ENCODE measurements around the gene FREY1. TPM values are rescaled to one million over a fixed set of nuclear protein-coding genes. Genes with fewer than 3 reads are reported as not detected.

FREY1 gene
- total RNA-seq, 2 donors from 2014 or later = 1.3 to 1.9 TPM

GRCh38 chr11:45933846-45934579 lies 26.9 kb upstream of the FREY1 start:
- Mint-ChIP-seq H3K4me3 (no peak overlapping the region), H3K27ac (no peak overlapping the region), H3K4me1 (ENCODE audit: low read depth) (peaks cover 16% of the 10 kb centered on the region), H3K27me3 (ENCODE audit: low read depth) (no peaks in the 10 kb centered on the region), H3K9me3 (no peaks in the 10 kb centered on the region), H3K36me3 (ENCODE audit: insufficient read depth in 2 of 2) (peaks cover 0 to 2% of the 10 kb centered on the region in 2 donors)
- DNase-seq = no peak
- ATAC-seq (replicated peaks in 1 of 2) = no peak

GRCh38 chr11:45933131-45933831 lies 26.2 kb upstream of the FREY1 start:
- no peaks in the 10 kb centered on the region for H3K9me3 Mint-ChIP-seq
- no peak for ATAC-seq (replicated peaks in 1 of 2)
- H3K27me3 Mint-ChIP-seq (ENCODE audit: low read depth) = no peaks in the 10 kb centered on the region
- no peak for DNase-seq
- peaks cover 16% of the 10 kb centered on the region for H3K4me1 Mint-ChIP-seq (ENCODE audit: low read depth)
- no peak overlapping the region for H3K27ac Mint-ChIP-seq
- no peak overlapping the region for H3K4me3 Mint-ChIP-seq
- no peaks in the 10 kb centered on the region for H3K36me3 Mint-ChIP-seq (ENCODE audit: insufficient read depth in 2 of 2)

- no peaks in the 10 kb centered on the region for H3K36me3 Mint-ChIP-seq (ENCODE audit: insufficient read depth in 2 of 2)
- no peaks in the 10 kb centered on the region for H3K9me3 Mint-ChIP-seq
- ATAC-seq (replicated peaks in 1 of 2) (no peak), DNase-seq (no peak)
- no peak overlapping the region for H3K27ac Mint-ChIP-seq
- no peak overlapping the region for H3K4me3 Mint-ChIP-seq
- no peaks in the 10 kb centered on the region for H3K27me3 Mint-ChIP-seq (ENCODE audit: low read depth)
- peaks cover 16% of the 10 kb centered on the region for H3K4me1 Mint-ChIP-seq (ENCODE audit: low read depth)
Observed at GRCh38 chr11:45932217-45932616, 25.1 kb upstream of the FREY1 start.

GRCh38 chr11:45931739-45932138 lies 24.7 kb upstream of the FREY1 start:
- no peak for ATAC-seq (replicated peaks in 1 of 2)
- Mint-ChIP-seq H3K4me1 (ENCODE audit: low read depth) (peaks cover 16% of the 10 kb centered on the region), H3K36me3 (ENCODE audit: insufficient read depth in 2 of 2) (no peaks in the 10 kb centered on the region)

GRCh38 chr11:45930951-45931570 lies 24.0 kb upstream of the FREY1 start:
- no peak for ATAC-seq (replicated peaks in 1 of 2)
- peaks cover 16% of the 10 kb centered on the region for H3K4me1 Mint-ChIP-seq (ENCODE audit: low read depth)
- H3K27me3 Mint-ChIP-seq (ENCODE audit: low read depth) = no peaks in the 10 kb centered on the region
- no peak for DNase-seq
- no peak overlapping the region for H3K4me3 Mint-ChIP-seq
- H3K9me3 Mint-ChIP-seq = no peaks in the 10 kb centered on the region
- H3K36me3 Mint-ChIP-seq (ENCODE audit: insufficient read depth in 2 of 2) = no peaks in the 10 kb centered on the region
- H3K27ac Mint-ChIP-seq = peak overlapping the region; percentile 1

More at GRCh38 chr11:45931739-45932138, 24.7 kb upstream of the FREY1 start:
- no peaks in the 10 kb centered on the region for H3K27me3 Mint-ChIP-seq (ENCODE audit: low read depth)
- H3K27ac Mint-ChIP-seq = no peak overlapping the region
- no peaks in the 10 kb centered on the region for H3K9me3 Mint-ChIP-seq
- no peak for DNase-seq
- H3K4me3 Mint-ChIP-seq = no peak overlapping the region

- Mint-ChIP-seq H3K9me3 (no peaks in the 10 kb centered on the region), H3K27me3 (ENCODE audit: low read depth) (no peaks in the 10 kb centered on the region), H3K4me3 (peak overlapping the region; percentile 10 to 57), H3K4me1 (ENCODE audit: low read depth) (peaks cover 16% of the 10 kb centered on the region), H3K36me3 (ENCODE audit: insufficient read depth in 2 of 2) (no peaks in the 10 kb centered on the region), H3K27ac (peak overlapping the region; percentile 70)
- ATAC-seq (replicated peaks in 1 of 2) (peak; percentile 64 to 70), DNase-seq (peak; percentile 25 to 37)
Observed at GRCh38 chr11:45930031-45930794, 23.1 kb upstream of the FREY1 start.

GRCh38 chr11:45929486-45930030 lies 22.5 kb upstream of the FREY1 start:
- ATAC-seq (replicated peaks in 1 of 2) = peak; percentile 22 to 36

GRCh38 chr11:45928535-45929215 lies 21.6 kb upstream of the FREY1 start:
- H3K9me3 Mint-ChIP-seq = no peaks in the 10 kb centered on the region
- peaks cover 16% of the 10 kb centered on the region for H3K4me1 Mint-ChIP-seq (ENCODE audit: low read depth)
- peaks cover 8% of the 10 kb centered on the region for H3K27me3 Mint-ChIP-seq (ENCODE audit: low read depth)
- ATAC-seq (replicated peaks in 1 of 2) (no peak), DNase-seq (no peak)
- no peak overlapping the region for H3K4me3 Mint-ChIP-seq
- H3K36me3 Mint-ChIP-seq (ENCODE audit: insufficient read depth in 2 of 2) = no peaks in the 10 kb centered on the region
- no peak overlapping the region for H3K27ac Mint-ChIP-seq

More at GRCh38 chr11:45929486-45930030, 22.5 kb upstream of the FREY1 start:
- H3K27ac Mint-ChIP-seq = peak overlapping the region; percentile 70
- H3K4me3 Mint-ChIP-seq = peak overlapping the region; percentile 10 to 57
- H3K9me3 Mint-ChIP-seq = no peaks in the 10 kb centered on the region
- no peaks in the 10 kb centered on the region for H3K36me3 Mint-ChIP-seq (ENCODE audit: insufficient read depth in 2 of 2)
- peaks cover 16% of the 10 kb centered on the region for H3K4me1 Mint-ChIP-seq (ENCODE audit: low read depth)
- DNase-seq = no peak
- H3K27me3 Mint-ChIP-seq (ENCODE audit: low read depth) = peaks cover 1% of the 10 kb centered on the region

GRCh38 chr11:45927684-45928413 lies 20.8 kb upstream of the FREY1 start:
- peaks cover 20% of the 10 kb centered on the region for H3K4me1 Mint-ChIP-seq (ENCODE audit: low read depth)
- peaks cover 0 to 2% of the 10 kb centered on the region in 2 donors for H3K36me3 Mint-ChIP-seq (ENCODE audit: insufficient read depth in 2 of 2)
- no peak for ATAC-seq (replicated peaks in 1 of 2)
- H3K27ac Mint-ChIP-seq = no peak overlapping the region
- DNase-seq = no peak
- H3K9me3 Mint-ChIP-seq = no peaks in the 10 kb centered on the region
- no peak overlapping the region for H3K4me3 Mint-ChIP-seq
- H3K27me3 Mint-ChIP-seq (ENCODE audit: low read depth) = peaks cover 8% of the 10 kb centered on the region

GRCh38 chr11:45927332-45927683 lies 20.2 kb upstream of the FREY1 start:
- no peak overlapping the region for H3K27ac Mint-ChIP-seq
- no peaks in the 10 kb centered on the region for H3K9me3 Mint-ChIP-seq
- H3K36me3 Mint-ChIP-seq (ENCODE audit: insufficient read depth in 2 of 2) = peaks cover 0 to 2% of the 10 kb centered on the region in 2 donors
- peak; percentile 4 to 25 for ATAC-seq (replicated peaks in 1 of 2)
- DNase-seq = no peak
- H3K27me3 Mint-ChIP-seq (ENCODE audit: low read depth) = peaks cover 8% of the 10 kb centered on the region
- H3K4me1 Mint-ChIP-seq (ENCODE audit: low read depth) = peaks cover 20% of the 10 kb centered on the region
- no peak overlapping the region for H3K4me3 Mint-ChIP-seq

GRCh38 chr11:45926536-45927331 lies 19.7 kb upstream of the FREY1 start:
- no peak overlapping the region for H3K4me3 Mint-ChIP-seq
- H3K27ac Mint-ChIP-seq = no peak overlapping the region
- ATAC-seq (replicated peaks in 1 of 2) = no peak

More at GRCh38 chr11:45926536-45927331, 19.7 kb upstream of the FREY1 start:
- H3K27me3 Mint-ChIP-seq (ENCODE audit: low read depth) = peaks cover 8% of the 10 kb centered on the region
- peaks cover 20% of the 10 kb centered on the region for H3K4me1 Mint-ChIP-seq (ENCODE audit: low read depth)
- H3K9me3 Mint-ChIP-seq = no peaks in the 10 kb centered on the region
- H3K36me3 Mint-ChIP-seq (ENCODE audit: insufficient read depth in 2 of 2) = peaks cover 0 to 2% of the 10 kb centered on the region in 2 donors
- no peak for DNase-seq
